Mononuclear cell (primary cell): ENCODE measurements around the gene PPFIA4. TPM values are rescaled to one million over a fixed set of nuclear protein-coding genes. Genes with fewer than 3 reads are reported as not detected.

Source experiments
- H3K27me3 ChIP-seq: 2 replicates; pipeline ENCODE4 v1.6.0; 2011; ENCODE audit warnings: low read length, control low read depth; ENCODE audit not compliant: insufficient read depth
- H3K4me1 ChIP-seq: 2 replicates; pipeline ENCODE4 v1.5.1; 2011; ENCODE audit warnings: mild to moderate bottlenecking, low read length, control low read depth; ENCODE audit not compliant: insufficient read depth
- H3K4me3 ChIP-seq: 2 replicates; pipeline ENCODE4 v1.5.1; 2011; ENCODE audit warnings: mild to moderate bottlenecking, low read length, moderate library complexity
- H3K9me3 ChIP-seq: 2 replicates; pipeline ENCODE4 v1.5.1; 2011; ENCODE audit warnings: low read depth, mild to moderate bottlenecking, control low read depth, low read length
- total RNA-seq: library from RNA; depleted of rRNA; stranded (reverse); fragments of >200 nt; gene quantifications from one replicate; pipeline ENCODE4 v1.2.3, GENCODE V29; 2012

Gene PPFIA4
- total RNA-seq, 1 donor, result 0.73 TPM

DNA sequence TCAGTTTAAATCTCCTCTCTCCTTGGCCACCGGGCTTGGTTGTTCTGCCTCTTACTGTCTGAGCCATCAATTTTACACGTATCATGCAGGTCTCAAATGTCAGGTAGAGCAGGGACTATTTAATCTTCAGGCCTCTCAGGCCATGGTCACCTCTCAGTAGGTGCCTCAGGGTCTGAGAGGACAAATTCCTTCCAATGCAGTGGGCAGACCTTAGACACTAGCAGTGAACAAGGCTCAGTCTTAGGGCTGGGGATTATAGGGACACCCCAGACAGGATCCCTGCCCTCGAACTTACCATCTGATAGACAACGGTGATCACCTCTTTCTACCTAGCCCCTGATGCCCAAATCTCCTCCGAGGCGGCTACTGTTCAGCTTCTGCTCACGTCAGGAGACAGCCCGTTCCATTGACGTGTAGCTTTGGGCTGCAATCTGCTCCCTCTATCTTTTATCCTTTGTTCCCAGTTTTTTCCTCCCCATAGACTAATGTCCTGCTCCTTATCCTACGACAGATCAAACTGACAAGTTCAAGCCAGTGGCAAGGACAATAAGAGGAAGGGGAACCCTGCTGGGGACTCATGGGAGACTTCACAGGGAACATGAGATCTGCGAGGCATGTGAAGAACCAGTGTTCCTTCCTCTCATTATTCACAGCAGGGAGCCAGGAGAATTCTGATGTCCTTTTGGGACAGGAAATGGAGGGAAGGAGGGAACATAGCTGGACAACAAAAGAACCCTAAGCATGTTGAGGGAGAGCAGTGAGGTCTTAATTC is 60.9 kb downstream of the PPFIA4 start:
- H3K4me3 ChIP-seq, result no peak overlapping the region
- no peaks in the 10 kb centered on the region for H3K27me3 ChIP-seq
- H3K4me1 ChIP-seq, result no peaks in the 10 kb centered on the region
- no peaks in the 10 kb centered on the region for H3K9me3 ChIP-seq

DNA sequence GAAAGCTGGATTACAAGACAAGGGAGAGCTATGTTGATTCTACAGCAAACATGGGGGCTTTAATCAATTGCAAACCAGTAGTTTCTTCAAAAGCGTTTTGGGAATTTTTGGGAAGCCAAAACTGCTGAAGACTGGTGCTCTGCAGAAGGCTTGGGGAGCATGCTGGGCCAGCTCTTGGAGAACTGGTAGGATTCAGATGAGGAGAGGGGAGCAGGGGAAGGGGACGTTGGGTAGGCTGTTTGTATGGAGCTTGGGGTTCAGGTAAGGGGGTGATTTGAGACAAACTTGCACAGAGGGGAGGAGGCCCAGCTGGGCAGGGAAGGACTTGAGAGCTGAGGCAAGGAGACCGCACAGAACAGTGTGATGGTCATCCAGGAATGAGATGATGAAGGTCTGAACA is 62.1 kb downstream of the PPFIA4 start:
- H3K4me3 ChIP-seq, result no peak overlapping the region
- H3K9me3 ChIP-seq, result no peaks in the 10 kb centered on the region
- peaks cover 2% of the 10 kb centered on the region for H3K27me3 ChIP-seq
- H3K4me1 ChIP-seq, result no peaks in the 10 kb centered on the region

DNA sequence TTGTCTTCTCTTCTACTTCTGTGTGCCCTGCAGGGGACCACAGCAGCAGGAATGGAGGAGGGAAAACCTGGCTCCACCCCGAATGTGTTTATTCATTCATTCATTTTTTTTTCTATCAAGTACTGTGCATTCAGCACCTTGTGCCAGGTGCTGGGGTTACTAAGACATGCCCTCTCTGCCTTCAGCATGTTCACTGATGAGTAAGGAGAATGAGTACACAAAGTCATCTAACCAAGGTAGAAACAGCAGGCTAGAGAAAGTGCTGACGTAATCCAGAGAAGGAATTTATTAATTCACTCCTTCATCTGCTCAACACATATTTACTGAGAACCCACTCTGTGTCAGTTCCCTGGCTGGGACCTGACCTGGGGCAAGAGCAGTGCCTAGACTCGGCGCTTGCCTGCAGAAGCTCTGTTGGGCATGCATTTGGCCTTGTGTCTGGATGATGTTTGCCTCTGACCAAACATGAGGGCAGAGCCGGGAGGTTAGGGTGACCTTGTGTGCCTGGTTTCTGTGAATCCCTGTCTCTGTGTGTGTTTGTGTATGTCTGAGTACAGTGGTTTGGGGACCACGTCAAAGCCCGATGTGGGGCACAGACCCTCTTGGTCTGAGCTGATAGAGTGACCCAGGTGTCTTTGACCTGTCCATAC is 62.8 kb downstream of the PPFIA4 start:
- H3K4me1 ChIP-seq, result no peaks in the 10 kb centered on the region
- H3K4me3 ChIP-seq, result no peak overlapping the region
- no peaks in the 10 kb centered on the region for H3K9me3 ChIP-seq
- peaks cover 5% of the 10 kb centered on the region for H3K27me3 ChIP-seq

DNA sequence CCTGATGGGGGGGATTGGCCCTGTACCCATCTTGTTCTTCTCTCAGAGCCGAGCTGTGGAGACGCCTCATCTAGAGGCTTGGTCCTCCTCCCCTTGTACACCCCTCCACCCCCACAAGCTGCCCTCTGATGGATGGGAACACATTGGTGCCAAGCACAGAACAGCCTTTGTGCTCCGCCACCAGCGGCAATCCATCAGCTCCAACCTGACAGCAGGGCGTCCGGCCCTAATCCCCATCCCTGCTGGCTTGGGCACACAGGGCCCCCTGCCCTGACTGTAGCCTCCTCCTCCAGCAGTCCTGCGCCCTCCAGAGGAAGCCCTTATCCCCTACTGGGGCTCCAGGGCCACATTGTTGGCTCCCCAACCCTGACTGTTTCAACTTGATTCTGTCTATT is 63.4 kb downstream of the PPFIA4 start:
- H3K27me3 ChIP-seq, result peaks cover 5% of the 10 kb centered on the region
- H3K4me1 ChIP-seq, result no peaks in the 10 kb centered on the region
- peaks cover 3% of the 10 kb centered on the region for H3K9me3 ChIP-seq
- no peak overlapping the region for H3K4me3 ChIP-seq

DNA sequence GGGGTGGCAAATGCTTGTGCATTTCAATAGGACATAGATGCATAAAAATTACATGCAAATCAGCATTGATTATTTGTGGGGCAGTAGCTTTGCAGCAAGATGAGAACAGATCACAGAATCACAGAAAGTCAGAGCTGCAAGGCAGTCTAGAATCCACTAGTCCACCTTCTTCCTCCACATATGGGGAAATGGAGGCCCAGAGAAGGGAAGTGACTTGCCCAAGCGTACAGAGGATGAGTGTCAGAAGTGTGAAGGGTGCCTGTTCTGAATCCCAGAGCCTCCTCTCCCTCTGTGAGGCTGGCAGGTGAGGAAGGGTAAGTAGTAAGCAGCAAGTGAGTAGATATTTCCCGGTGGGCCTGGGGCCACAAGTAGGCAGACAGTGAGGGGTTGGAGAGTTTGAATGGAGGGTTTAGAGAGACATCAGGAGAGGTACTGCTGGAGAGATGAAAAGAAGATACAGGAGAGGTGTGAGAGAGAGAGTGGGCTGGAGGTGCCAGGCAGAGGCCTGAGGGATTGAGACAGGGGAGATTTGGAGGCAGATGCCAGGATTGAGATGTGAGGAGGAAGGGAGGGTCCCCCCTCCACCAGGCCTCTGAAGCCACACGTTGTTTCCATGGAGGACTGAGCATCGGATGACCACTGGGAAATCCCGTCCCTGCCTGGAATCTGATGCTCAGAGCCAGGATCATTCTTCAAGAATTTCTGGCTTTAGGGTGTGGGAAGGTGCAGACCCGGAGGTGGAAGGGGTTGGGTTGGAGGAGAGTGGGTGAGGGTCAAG is 64.3 kb downstream of the PPFIA4 start:
- peaks cover 5% of the 10 kb centered on the region for H3K27me3 ChIP-seq
- no peak overlapping the region for H3K4me3 ChIP-seq
- no peaks in the 10 kb centered on the region for H3K4me1 ChIP-seq
- H3K9me3 ChIP-seq, result peaks cover 12% of the 10 kb centered on the region

DNA sequence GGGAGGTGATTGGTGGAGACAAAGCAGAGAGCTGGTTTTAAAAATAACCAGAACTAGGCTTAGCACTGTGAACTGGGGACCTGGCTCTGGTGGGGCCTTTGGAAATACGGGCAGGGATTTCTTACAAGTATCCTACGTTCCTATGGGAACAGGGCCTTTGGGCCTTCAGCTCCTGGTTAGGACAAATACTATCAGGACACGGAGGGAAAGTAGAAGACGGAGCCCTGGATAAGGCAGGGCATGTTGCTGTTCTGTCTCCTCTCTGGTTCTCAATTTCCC is 64.8 kb downstream of the PPFIA4 start:
- peaks cover 18% of the 10 kb centered on the region for H3K9me3 ChIP-seq
- H3K4me1 ChIP-seq, result no peaks in the 10 kb centered on the region
- H3K27me3 ChIP-seq, result peaks cover 5% of the 10 kb centered on the region
- no peak overlapping the region for H3K4me3 ChIP-seq

DNA sequence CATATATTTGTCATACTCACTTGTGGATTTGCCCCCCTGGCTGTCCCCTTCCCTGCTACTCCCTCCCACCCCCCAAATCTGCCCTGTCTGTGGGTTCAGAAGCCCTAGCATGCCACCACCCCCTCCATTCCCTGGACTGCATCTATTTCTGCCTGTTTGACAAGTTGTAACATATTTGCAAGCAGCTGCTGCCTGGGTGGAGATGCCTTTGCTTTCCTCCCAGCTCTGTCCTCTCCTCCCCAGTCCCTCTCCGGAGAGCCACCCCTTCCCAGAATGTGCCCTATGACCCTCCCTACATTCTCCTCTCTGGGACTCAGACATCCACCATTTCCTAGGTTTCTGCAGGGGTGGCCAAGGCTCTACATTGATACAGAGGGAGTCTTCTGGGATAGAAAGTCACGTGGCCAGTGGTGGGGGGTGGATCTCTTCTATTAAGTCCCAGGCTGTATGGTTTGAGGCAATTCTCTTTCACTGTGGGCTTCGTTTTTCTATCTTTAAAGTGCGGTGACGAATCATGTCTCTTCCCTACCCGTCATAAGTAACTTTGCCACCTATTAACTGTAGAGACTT is 65.6 kb downstream of the PPFIA4 start:
- no peak overlapping the region for H3K4me3 ChIP-seq
- H3K9me3 ChIP-seq, result peaks cover 19% of the 10 kb centered on the region

DNA sequence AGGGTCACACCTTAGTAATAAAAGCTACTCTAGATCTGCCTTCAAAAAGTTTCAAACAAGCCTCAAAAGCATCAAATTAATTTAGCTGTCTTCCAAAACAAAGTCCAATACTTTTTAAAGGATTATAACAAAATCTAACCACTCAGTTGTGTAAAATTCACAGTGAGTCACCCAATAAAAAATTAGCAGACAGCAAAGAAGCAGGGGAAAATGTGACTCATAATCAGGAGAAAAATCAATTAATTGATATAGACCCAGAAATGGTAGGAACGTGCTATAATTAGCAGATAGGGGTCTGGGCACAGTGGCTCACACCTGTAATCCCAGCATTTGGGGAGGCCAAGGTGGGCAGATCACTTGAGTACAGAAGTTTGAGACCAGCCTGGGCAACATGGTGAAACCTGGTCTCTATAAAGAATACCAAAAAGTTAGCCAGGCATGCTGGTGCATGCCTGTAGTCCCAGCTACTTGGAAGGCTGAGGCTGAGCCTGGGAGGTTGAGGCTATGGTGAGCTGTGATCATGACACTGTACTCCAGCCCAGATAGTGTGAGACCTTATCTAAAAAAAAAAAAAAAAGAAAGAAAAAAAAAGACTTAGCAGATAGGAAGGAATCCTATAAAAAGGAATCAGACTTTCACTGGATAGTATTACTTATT is 67.6 kb downstream of the PPFIA4 start:
- peaks cover 19% of the 10 kb centered on the region for H3K9me3 ChIP-seq
- no peak overlapping the region for H3K4me3 ChIP-seq
- no peaks in the 10 kb centered on the region for H3K4me1 ChIP-seq
- H3K27me3 ChIP-seq, result peaks cover 8% of the 10 kb centered on the region

More for the DNA sequence above, 65.6 kb downstream of the PPFIA4 start:
- Histone ChIP-seq H3K4me1 (no peaks in the 10 kb centered on the region), H3K27me3 (peaks cover 5% of the 10 kb centered on the region)

DNA sequence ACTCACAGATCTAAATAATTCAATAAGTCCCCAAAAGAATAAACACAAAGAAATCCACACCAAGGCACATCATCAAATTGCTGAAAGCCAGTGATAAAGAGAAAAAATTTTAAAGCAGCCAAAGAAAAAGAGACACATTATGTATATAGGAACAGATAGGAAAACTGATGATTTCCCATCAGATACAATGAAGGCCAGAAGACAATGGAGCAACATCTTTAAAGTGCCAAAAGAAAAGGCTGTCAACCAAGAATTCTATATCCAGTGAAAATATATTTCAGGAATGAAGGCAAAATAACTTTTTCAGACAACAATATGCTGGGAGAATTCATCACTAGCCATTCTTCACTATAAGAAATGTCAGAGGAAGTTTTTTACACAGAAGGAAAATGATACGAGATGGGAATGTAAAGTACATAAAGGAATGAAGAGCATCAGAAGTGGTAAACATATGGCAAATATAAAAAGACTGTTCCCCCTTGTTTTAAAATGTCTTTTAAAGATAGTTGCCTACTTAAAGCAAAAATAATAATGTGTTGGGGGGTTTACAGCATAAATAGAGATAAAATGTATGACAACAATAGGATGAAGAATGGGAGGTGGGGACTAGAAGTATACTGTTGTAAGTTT is 68.9 kb downstream of the PPFIA4 start:
- Histone ChIP-seq H3K4me1 (no peaks in the 10 kb centered on the region), H3K9me3 (peaks cover 19% of the 10 kb centered on the region), H3K27me3 (peaks cover 9% of the 10 kb centered on the region), H3K4me3 (no peak overlapping the region)

DNA sequence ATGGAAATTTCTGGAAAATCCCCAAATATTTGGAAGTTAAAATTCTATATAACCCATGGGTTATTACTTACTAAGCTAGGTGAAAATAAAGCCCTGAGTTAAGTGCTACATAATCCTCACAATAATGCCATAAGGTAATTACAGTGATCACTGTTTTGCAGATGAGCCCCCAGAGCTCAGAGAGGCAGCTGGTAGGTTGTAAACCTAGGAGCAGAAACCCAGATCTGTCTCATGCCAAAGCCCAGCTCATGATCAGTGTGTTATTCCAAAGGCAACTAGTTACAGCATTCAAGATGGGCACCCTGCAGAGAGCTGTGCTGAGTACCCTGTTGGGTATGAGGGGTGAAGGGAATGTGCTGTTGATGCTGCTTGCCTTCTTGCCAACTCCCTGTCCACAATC is 70.3 kb downstream of the PPFIA4 start:
- Histone ChIP-seq H3K27me3 (peaks cover 9% of the 10 kb centered on the region), H3K4me1 (no peaks in the 10 kb centered on the region), H3K4me3 (no peak overlapping the region), H3K9me3 (peaks cover 19% of the 10 kb centered on the region)

DNA sequence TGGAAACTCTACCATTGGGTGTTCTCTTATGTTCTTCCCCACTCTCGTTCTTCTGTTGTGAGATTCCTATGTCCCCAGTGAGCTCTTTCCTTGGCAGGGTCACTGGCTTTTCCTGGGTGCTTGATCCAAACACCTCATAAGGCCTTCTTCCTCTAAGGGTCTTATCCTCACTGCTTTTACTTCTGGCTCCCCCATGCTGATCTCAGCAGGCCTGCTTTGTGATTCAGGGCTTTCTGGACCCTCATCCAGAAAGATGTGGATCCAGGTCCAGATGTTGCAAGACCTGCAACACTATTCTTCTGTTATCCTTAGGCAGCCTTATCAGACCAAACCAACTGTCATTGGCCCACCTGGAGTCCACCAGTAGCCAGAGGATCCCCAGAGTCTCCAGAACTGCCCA is 70.7 kb downstream of the PPFIA4 start:
- Histone ChIP-seq H3K9me3 (peaks cover 19% of the 10 kb centered on the region), H3K4me1 (no peaks in the 10 kb centered on the region), H3K4me3 (no peak overlapping the region), H3K27me3 (peaks cover 9% of the 10 kb centered on the region)

DNA sequence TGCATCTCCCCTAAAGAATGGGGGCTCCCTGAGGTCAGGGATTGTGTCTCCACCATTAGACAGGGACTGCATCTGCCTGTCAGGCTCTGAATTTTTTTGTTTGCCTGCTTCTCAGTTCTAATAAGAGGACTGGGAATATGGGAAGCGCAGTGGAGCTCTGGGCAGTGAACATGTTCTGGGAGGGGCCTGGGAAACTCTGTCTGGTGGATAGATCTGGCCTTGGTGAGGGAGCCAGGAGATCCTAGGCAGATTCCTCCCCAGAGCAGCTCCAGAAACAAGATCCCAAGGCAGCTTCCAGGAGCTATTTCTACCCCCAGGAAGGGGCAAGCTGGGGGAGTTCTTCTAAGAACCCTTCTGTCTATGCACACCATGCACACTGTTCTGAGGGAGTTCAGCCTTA is 72.2 kb downstream of the PPFIA4 start:
- Histone ChIP-seq H3K4me3 (no peak overlapping the region), H3K9me3 (peaks cover 19% of the 10 kb centered on the region), H3K4me1 (no peaks in the 10 kb centered on the region), H3K27me3 (peaks cover 6% of the 10 kb centered on the region)

DNA sequence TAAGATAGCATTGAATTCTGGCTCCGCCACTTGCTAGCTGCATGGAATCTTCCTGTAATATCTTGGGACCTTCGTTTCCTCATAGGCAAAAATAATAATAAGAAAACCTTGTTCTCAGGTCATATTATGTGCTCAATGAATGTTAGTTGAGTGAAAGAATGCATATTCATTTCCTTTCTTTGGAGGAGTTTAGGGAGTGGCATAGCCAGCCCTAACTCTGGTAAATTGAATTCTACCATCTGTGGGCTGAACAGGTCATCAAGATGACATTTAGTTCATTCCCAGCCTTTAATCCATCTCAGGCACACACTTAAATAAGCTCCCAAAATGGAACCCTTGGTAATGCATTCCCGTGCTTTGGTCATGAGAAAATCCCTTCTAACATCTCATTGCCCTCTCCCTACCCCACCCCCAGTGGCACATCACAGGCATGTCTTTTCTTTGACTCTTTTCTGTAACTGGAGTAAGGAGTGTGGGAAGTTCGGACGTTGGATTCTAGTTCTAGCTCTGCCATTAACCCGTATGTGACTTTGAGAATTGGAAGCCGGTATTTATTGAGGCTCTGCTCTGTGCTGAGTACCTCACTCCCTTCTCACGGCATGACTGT is 72.7 kb downstream of the PPFIA4 start:
- Histone ChIP-seq H3K4me3 (no peak overlapping the region), H3K27me3 (peaks cover 4% of the 10 kb centered on the region), H3K4me1 (no peaks in the 10 kb centered on the region), H3K9me3 (peaks cover 19% of the 10 kb centered on the region)

DNA sequence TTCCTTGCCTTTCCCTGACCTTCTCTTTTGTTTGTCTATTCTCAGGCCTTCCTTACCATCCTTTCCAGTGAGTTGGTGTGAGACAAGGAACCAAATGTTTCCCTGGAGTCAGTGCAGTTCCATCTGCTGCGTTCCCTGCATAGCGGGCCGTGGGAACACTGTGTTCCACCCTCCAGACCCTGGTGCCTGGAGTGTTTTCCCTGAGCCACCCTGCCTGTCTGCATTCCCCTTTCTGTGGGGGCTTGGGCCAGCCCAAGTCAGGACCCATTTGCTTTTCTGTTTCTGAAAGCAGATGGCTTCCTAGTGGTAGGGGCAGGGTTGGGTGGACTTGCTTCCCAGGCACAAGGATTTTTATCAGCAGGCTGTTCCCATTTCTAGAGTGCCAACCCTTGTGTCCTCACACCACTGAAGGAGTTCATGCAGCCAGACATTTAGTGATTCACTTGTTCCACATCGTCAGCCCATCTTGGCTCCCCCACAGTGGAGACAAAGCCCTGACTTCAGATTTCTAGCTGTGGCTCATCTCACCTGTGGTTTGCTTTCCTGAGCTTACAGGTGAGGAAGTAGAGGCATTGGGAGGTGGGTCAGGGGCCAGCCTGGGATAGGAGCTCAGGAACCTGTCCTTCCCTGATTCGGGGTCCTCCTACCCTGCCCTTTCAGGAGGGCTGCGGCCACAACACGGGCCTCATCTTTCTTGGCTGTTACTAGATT is 73.7 kb downstream of the PPFIA4 start:
- Histone ChIP-seq H3K27me3 (peaks cover 6% of the 10 kb centered on the region), H3K4me3 (no peak overlapping the region), H3K9me3 (peaks cover 18% of the 10 kb centered on the region)

More for the DNA sequence above, 73.7 kb downstream of the PPFIA4 start:
- no peaks in the 10 kb centered on the region for H3K4me1 ChIP-seq
